Mucosa of stomach (tissue), 1 donor: ENCODE measurements around the gene MRPL55.

Experiments
- H3K27me3 ChIP-seq: one replicate; pipeline ENCODE4 v1.7.0; 2013; ENCODE audit warnings: mild to moderate bottlenecking, low read length; ENCODE audit not compliant: control insufficient read depth, insufficient read depth
- H3K36me3 ChIP-seq: one replicate; pipeline ENCODE4 v1.7.0; 2013; ENCODE audit warnings: low read length; ENCODE audit not compliant: control insufficient read depth, insufficient read depth
- H3K4me1 ChIP-seq: one replicate; pipeline ENCODE4 v1.7.0; 2013; ENCODE audit warnings: mild to moderate bottlenecking, low read length; ENCODE audit not compliant: control insufficient read depth, insufficient read depth
- H3K4me3 ChIP-seq: one replicate; pipeline ENCODE4 v1.7.0; 2013; ENCODE audit warnings: low read length
- H3K9ac ChIP-seq: one replicate; pipeline ENCODE4 v1.7.0; 2013; ENCODE audit warnings: mild to moderate bottlenecking, low read length, moderate library complexity
- H3K9me3 ChIP-seq: one replicate; pipeline ENCODE4 v1.7.0; 2013; ENCODE audit warnings: mild to moderate bottlenecking, low read length, moderate library complexity; ENCODE audit not compliant: control insufficient read depth
- donor health status: Pancreatic carcinoma.

MRPL55 gene

GRCh38 chr1:228093050-228093906 lies 15.8 kb downstream of the MRPL55 start:
- Histone ChIP-seq H3K9me3 (no peaks in the 10 kb centered on the region), H3K4me1 (peaks cover 55% of the 10 kb centered on the region)

GRCh38 chr1:228092342-228093049 lies 16.6 kb downstream of the MRPL55 start:
- H3K36me3 ChIP-seq: peaks cover 12% of the 10 kb centered on the region
- no peak overlapping the region for H3K9ac ChIP-seq
- no peaks in the 10 kb centered on the region for H3K9me3 ChIP-seq
- H3K4me3 ChIP-seq: no peak overlapping the region
- H3K27me3 ChIP-seq: no peaks in the 10 kb centered on the region
- peaks cover 63% of the 10 kb centered on the region for H3K4me1 ChIP-seq

More at GRCh38 chr1:228093050-228093906, 15.8 kb downstream of the MRPL55 start:
- Histone ChIP-seq H3K36me3 (peaks cover 16% of the 10 kb centered on the region), H3K9ac (no peak overlapping the region), H3K27me3 (no peaks in the 10 kb centered on the region), H3K4me3 (no peak overlapping the region)

GRCh38 chr1:228091084-228091483 lies 18.0 kb downstream of the MRPL55 start:
- Histone ChIP-seq H3K9ac (no peak overlapping the region), H3K4me3 (no peak overlapping the region), H3K9me3 (no peaks in the 10 kb centered on the region), H3K27me3 (no peaks in the 10 kb centered on the region), H3K36me3 (peaks cover 10% of the 10 kb centered on the region), H3K4me1 (peaks cover 75% of the 10 kb centered on the region)

GRCh38 chr1:228090613-228091081 lies 18.5 kb downstream of the MRPL55 start:
- H3K4me3 ChIP-seq: no peak overlapping the region
- H3K36me3 ChIP-seq: peaks cover 10% of the 10 kb centered on the region
- H3K4me1 ChIP-seq: peaks cover 77% of the 10 kb centered on the region
- H3K27me3 ChIP-seq: no peaks in the 10 kb centered on the region
- H3K9ac ChIP-seq: no peak overlapping the region
- H3K9me3 ChIP-seq: no peaks in the 10 kb centered on the region

GRCh38 chr1:228089519-228090380 lies 19.3 kb downstream of the MRPL55 start:
- Histone ChIP-seq H3K36me3 (peaks cover 10% of the 10 kb centered on the region), H3K4me1 (peaks cover 80% of the 10 kb centered on the region), H3K9me3 (no peaks in the 10 kb centered on the region), H3K4me3 (no peak overlapping the region), H3K9ac (peak overlapping the region; percentile 10), H3K27me3 (no peaks in the 10 kb centered on the region)

- H3K4me3 ChIP-seq: no peak overlapping the region
- peaks cover 88% of the 10 kb centered on the region for H3K4me1 ChIP-seq
- H3K9ac ChIP-seq: peak overlapping the region; percentile 10
Observed at GRCh38 chr1:228088586-228089498, 20.3 kb downstream of the MRPL55 start.

GRCh38 chr1:228087771-228088251 lies 21.3 kb downstream of the MRPL55 start:
- peak overlapping the region; percentile 13 for H3K9ac ChIP-seq
- H3K27me3 ChIP-seq: no peaks in the 10 kb centered on the region
- peaks cover 83% of the 10 kb centered on the region for H3K4me1 ChIP-seq
- H3K4me3 ChIP-seq: no peak overlapping the region
- no peaks in the 10 kb centered on the region for H3K9me3 ChIP-seq
- H3K36me3 ChIP-seq: peaks cover 10% of the 10 kb centered on the region

More at GRCh38 chr1:228088586-228089498, 20.3 kb downstream of the MRPL55 start:
- Histone ChIP-seq H3K36me3 (peaks cover 10% of the 10 kb centered on the region), H3K9me3 (no peaks in the 10 kb centered on the region), H3K27me3 (no peaks in the 10 kb centered on the region)

- peak overlapping the region; percentile 99 for H3K9ac ChIP-seq
- peaks cover 10% of the 10 kb centered on the region for H3K36me3 ChIP-seq
- peak overlapping the region; percentile 93 for H3K4me3 ChIP-seq
- no peaks in the 10 kb centered on the region for H3K27me3 ChIP-seq
- H3K4me1 ChIP-seq: peaks cover 70% of the 10 kb centered on the region
- no peaks in the 10 kb centered on the region for H3K9me3 ChIP-seq
Observed at GRCh38 chr1:228085287-228085951, 23.7 kb downstream of the MRPL55 start.

GRCh38 chr1:228084797-228085196 lies 24.3 kb downstream of the MRPL55 start:
- H3K36me3 ChIP-seq: peaks cover 10% of the 10 kb centered on the region
- H3K4me3 ChIP-seq: peak overlapping the region; percentile 93
- peaks cover 64% of the 10 kb centered on the region for H3K4me1 ChIP-seq
- no peaks in the 10 kb centered on the region for H3K9me3 ChIP-seq
- no peaks in the 10 kb centered on the region for H3K27me3 ChIP-seq
- peak overlapping the region; percentile 99 for H3K9ac ChIP-seq

- peak overlapping the region; percentile 99 for H3K9ac ChIP-seq
- H3K9me3 ChIP-seq: no peaks in the 10 kb centered on the region
- H3K4me1 ChIP-seq: peaks cover 59% of the 10 kb centered on the region
- H3K4me3 ChIP-seq: peak overlapping the region; percentile 93
- H3K36me3 ChIP-seq: peaks cover 10% of the 10 kb centered on the region
- no peaks in the 10 kb centered on the region for H3K27me3 ChIP-seq
Observed at GRCh38 chr1:228084325-228084724, 24.8 kb downstream of the MRPL55 start.
